Gastrocnemius medialis (tissue), 4 donors: ENCODE results near the gene BCL2L13. TPM values are rescaled to one million over a fixed set of nuclear protein-coding genes. Genes with fewer than 3 reads are reported as not detected.
A peak's percentile ranks its signal among the peaks of the same experiment; 100 is the strongest.

Experiments
- ATAC-seq, 2 donors: fragments of 150-250 bp; one replicate each; pipeline ENCODE4 v1.9.1; 2016
- DNase-seq, 2 donors: peaks; one replicate each; pipeline ENCODE4 v3.0.0-alpha.2; 2019
- H3K27ac ChIP-seq, 4 donors: fragments of 200-600 bp; sonication (generic); 1 replicate in 1 of 4; 2 replicates in 3 of 4; pipeline ENCODE4 v1.5.1; 2016 to 2018; ENCODE audit warnings: mild to moderate bottlenecking in 2 of 4, moderate library complexity in 1 of 4
- H3K27me3 ChIP-seq, 3 donors: fragments of 200-600 bp; sonication (generic) in 2 of 3; 1 replicate in 1 of 3; 2 replicates in 2 of 3; pipeline versions ENCODE4 v1.5.1 to v1.6.0; 2016 to 2019; ENCODE audit warnings: mild to moderate bottlenecking in 1 of 3, moderate library complexity in 1 of 3
- H3K36me3 ChIP-seq, 2 donors: fragments of 200-600 bp; sonication (generic) in 1 of 2; one replicate each; pipeline ENCODE4 v1.5.1; 2017 to 2018
- H3K4me1 ChIP-seq, 2 donors: fragments of 200-600 bp; sonication (generic) in 1 of 2; one replicate each; pipeline ENCODE4 v1.5.1; 2016 to 2017; ENCODE audit warnings: mild to moderate bottlenecking in 2 of 2
- H3K4me3 ChIP-seq, 4 donors: fragments of 200-600 bp; sonication (generic) in 3 of 4; 1 replicate in 1 of 4; 2 replicates in 3 of 4; pipeline ENCODE4 v1.5.1; 2016 to 2019; ENCODE audit warnings: mild to moderate bottlenecking in 2 of 4
- H3K9me3 ChIP-seq, 3 donors: fragments of 200-600 bp; sonication (generic) in 2 of 3; 1 replicate in 1 of 3; 2 replicates in 2 of 3; pipeline ENCODE4 v1.5.1; 2016 to 2019
- POLR2A ChIP-seq, 2 donors: fragments of 450-650 bp; IDR thresholded peaks; one replicate each; pipeline ENCODE4 v1.6.1; 2017; ENCODE audit warnings: antibody characterized with exemption in 2 of 2, mild to moderate bottlenecking in 2 of 2, moderate library complexity in 2 of 2
- in situ Hi-C, 4 donors: fragments of 200-750 bp; cut with MboI; loops; one replicate each; pipeline versions ENCODE4 v1.15.0 to v1.8.0; 2017; ENCODE audit warnings: low sequenced_read_pairs in 4 of 4
- intact Hi-C: fragments of 100-400 bp; cut with DNase I; formaldehyde crosslinking; loops from one replicate; pipeline ENCODE4 v1.15.1; 2023; ENCODE audit warnings: low total_unique reads
- total RNA-seq, 4 donors: library from RNA; depleted of rRNA; stranded (reverse); fragments of >200 nt; gene quantifications; one replicate each; pipeline versions ENCODE4 v1.1.0 to v1.2.3, GENCODE V29; 2016
- TF ChIP-seq, protein P1 (sequence below), 5 experiments: fragments of 450-650 bp in 3 of 5; fragments of 200-600 bp in 2 of 5; sonication (generic) in 2 of 5; IDR thresholded peaks in 4 of 5; conservative IDR thresholded peaks in 1 of 5; 1 replicate in 4 of 5; 2 replicates in 1 of 5; pipeline ENCODE4 v1.5.1; 2016 to 2019; ENCODE audit warnings: antibody characterized with exemption in 5 of 5, mild to moderate bottlenecking in 3 of 5, moderate library complexity in 3 of 5

The BCL2L13 gene
- total RNA-seq, 4 donors from 2014 or later: 162 to 310 (median 231) TPM

DNA sequence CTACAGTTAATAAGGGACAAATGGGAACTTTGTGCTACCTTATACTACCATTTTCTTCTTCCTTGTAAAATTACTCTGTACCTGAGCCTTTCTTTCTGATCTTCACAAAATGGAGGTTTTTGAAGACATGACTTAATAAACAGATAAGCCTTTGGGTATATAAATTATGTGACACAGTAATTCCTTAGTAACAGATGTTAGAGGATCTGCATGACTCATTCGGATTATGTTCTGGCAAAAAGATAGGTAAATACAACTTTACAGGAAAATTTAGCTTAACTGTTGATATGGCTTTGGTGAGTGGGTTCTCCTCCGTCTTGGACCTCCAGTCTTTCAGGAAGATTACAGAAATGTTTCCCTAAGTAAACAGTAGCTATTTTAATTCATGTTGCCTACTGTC, 73.9 kb downstream of the BCL2L13 start:
- H3K4me3 ChIP-seq: no peak overlapping the region
- DNase-seq (no peak), ATAC-seq (no peak)
- no peaks in the 10 kb centered on the region for H3K27me3 ChIP-seq
- H3K27ac ChIP-seq: peak overlapping the region in 2 of 4 donors; percentile 22 to 40
- peaks cover 15 to 23% of the 10 kb centered on the region in 2 donors for H3K4me1 ChIP-seq
- peaks cover 0 to 3% of the 10 kb centered on the region in 2 donors for H3K36me3 ChIP-seq
- no peaks in the 10 kb centered on the region for H3K9me3 ChIP-seq
- TF ChIP-seq, protein P1, sequence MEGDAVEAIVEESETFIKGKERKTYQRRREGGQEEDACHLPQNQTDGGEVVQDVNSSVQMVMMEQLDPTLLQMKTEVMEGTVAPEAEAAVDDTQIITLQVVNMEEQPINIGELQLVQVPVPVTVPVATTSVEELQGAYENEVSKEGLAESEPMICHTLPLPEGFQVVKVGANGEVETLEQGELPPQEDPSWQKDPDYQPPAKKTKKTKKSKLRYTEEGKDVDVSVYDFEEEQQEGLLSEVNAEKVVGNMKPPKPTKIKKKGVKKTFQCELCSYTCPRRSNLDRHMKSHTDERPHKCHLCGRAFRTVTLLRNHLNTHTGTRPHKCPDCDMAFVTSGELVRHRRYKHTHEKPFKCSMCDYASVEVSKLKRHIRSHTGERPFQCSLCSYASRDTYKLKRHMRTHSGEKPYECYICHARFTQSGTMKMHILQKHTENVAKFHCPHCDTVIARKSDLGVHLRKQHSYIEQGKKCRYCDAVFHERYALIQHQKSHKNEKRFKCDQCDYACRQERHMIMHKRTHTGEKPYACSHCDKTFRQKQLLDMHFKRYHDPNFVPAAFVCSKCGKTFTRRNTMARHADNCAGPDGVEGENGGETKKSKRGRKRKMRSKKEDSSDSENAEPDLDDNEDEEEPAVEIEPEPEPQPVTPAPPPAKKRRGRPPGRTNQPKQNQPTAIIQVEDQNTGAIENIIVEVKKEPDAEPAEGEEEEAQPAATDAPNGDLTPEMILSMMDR (IDR thresholded peaks at IDR 0.05 in 4 of 5, conservative IDR thresholded peaks at IDR 0.05 in 1 of 5): no peak
- no peak for TF ChIP-seq POLR2A (IDR thresholded peaks at IDR 0.05)
- intact Hi-C loops (no loop called here), in situ Hi-C loops (no loop called here)

GRCh38 chr22:17716529-17716928, 78.0 kb downstream of the BCL2L13 start:
- no peak overlapping the region for H3K4me3 ChIP-seq
- H3K9me3 ChIP-seq: no peaks in the 10 kb centered on the region
- H3K4me1 ChIP-seq: peaks cover 15 to 21% of the 10 kb centered on the region in 2 donors
- H3K36me3 ChIP-seq: no peaks in the 10 kb centered on the region
- ATAC-seq (peak; percentile 49 to 65), DNase-seq (no peak)
- TF ChIP-seq, protein P1 (IDR thresholded peaks at IDR 0.05 in 4 of 5, conservative IDR thresholded peaks at IDR 0.05 in 1 of 5): no peak
- TF ChIP-seq POLR2A (IDR thresholded peaks at IDR 0.05): no peak
- intact Hi-C loops (no loop called here), in situ Hi-C loops (no loop called here)
- H3K27ac ChIP-seq: peak overlapping the region in 3 of 4 donors; percentile 49 to 71 (median 68)
- no peaks in the 10 kb centered on the region for H3K27me3 ChIP-seq

DNA sequence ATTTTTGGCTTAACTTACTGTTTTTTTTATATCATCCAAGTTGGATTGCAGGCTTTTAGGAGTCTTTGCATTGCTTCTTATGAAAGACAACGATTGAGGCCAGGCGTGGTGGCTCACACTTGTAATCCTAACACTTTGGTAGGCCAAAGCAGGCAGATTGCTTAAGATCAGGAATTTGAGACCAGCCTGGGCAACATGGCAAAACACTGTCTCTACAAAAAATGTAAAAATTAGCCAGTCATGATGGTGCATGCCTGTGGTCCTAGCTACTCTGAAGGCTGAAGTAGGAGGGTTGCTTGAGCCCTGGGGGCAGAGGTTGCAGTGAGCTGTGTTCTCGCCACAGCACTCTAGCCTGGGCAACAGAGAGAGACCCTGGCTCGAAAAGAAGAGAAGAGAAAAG, 79.2 kb downstream of the BCL2L13 start:
- in situ Hi-C loops: no loop called here
- ATAC-seq: peak in 1 of 2 donors; percentile 39
- Histone ChIP-seq H3K4me1 (peaks cover 15 to 19% of the 10 kb centered on the region in 2 donors), H3K4me3 (no peak overlapping the region), H3K9me3 (no peaks in the 10 kb centered on the region), H3K36me3 (no peaks in the 10 kb centered on the region), H3K27ac (peak overlapping the region in 3 of 4 donors; percentile 23 to 71 (median 68)), H3K27me3 (no peaks in the 10 kb centered on the region)
- intact Hi-C loops: no loop called here
- TF ChIP-seq, protein P1 (IDR thresholded peaks at IDR 0.05 in 4 of 5, conservative IDR thresholded peaks at IDR 0.05 in 1 of 5): no peak
- TF ChIP-seq POLR2A (IDR thresholded peaks at IDR 0.05): no peak
- DNase-seq: no peak

GRCh38 chr22:17719911-17720310, 81.4 kb downstream of the BCL2L13 start:
- Histone ChIP-seq H3K9me3 (no peaks in the 10 kb centered on the region), H3K4me1 (peaks cover 23% of the 10 kb centered on the region in 2 donors), H3K36me3 (no peaks in the 10 kb centered on the region), H3K27me3 (no peaks in the 10 kb centered on the region), H3K27ac (no peak overlapping the region), H3K4me3 (no peak overlapping the region)
- TF ChIP-seq, protein P1 (IDR thresholded peaks at IDR 0.05 in 4 of 5, conservative IDR thresholded peaks at IDR 0.05 in 1 of 5): no peak
- TF ChIP-seq POLR2A (IDR thresholded peaks at IDR 0.05): no peak
- in situ Hi-C loops: no loop called here
- DNase-seq (no peak), ATAC-seq (no peak)
- intact Hi-C loops: no loop called here

DNA sequence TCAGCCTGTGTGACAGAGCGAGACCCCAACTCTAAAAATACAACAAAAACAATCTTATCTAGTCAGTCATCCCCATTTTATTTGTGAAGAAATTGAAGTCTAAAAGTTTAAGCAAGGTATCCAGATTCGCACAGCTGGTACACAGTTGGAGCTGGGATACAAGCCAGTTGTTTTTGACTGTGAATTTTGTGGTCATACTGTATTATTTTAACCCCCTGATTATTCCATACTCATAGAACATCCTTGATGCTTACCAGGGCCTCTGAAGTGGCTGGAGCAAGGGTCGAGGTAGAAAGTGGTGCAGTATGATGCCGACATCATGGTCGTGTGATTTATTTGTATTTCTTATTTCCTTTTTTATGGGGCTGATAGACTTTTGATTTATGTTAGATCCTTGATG, 85.7 kb downstream of the BCL2L13 start:
- peaks cover 14 to 21% of the 10 kb centered on the region in 2 donors for H3K4me1 ChIP-seq
- TF ChIP-seq, protein P1 (IDR thresholded peaks at IDR 0.05 in 4 of 5, conservative IDR thresholded peaks at IDR 0.05 in 1 of 5): no peak
- TF ChIP-seq POLR2A (IDR thresholded peaks at IDR 0.05): no peak
- H3K36me3 ChIP-seq: peaks cover 0 to 31% of the 10 kb centered on the region in 2 donors
- peak overlapping the region; percentile 69 to 84 (median 78) for H3K27ac ChIP-seq
- intact Hi-C loops (no loop called here), in situ Hi-C loops (no loop called here)
- ATAC-seq (no peak), DNase-seq (no peak)
- H3K4me3 ChIP-seq: no peak overlapping the region
- H3K27me3 ChIP-seq: no peaks in the 10 kb centered on the region
- no peaks in the 10 kb centered on the region for H3K9me3 ChIP-seq
